Hepatocyte (in vitro differentiated cells): Measurements from ENCODE around the gene STOML2.

Source experiments
- EZH2 ChIP-seq: fragments of 200-600 bp; sonication (generic); IDR thresholded peaks from 2 replicates; pipeline ENCODE4 v1.6.1; 2016; ENCODE audit warnings: antibody characterized with exemption, mild to moderate bottlenecking, borderline replicate concordance
- TF ChIP-seq, protein P1 (sequence below): fragments of 200-600 bp; sonication (generic); IDR thresholded peaks from 2 replicates; pipeline ENCODE4 v1.5.1; 2016; ENCODE audit warnings: antibody characterized with exemption, mild to moderate bottlenecking; ENCODE audit not compliant: poor library complexity

DNA sequence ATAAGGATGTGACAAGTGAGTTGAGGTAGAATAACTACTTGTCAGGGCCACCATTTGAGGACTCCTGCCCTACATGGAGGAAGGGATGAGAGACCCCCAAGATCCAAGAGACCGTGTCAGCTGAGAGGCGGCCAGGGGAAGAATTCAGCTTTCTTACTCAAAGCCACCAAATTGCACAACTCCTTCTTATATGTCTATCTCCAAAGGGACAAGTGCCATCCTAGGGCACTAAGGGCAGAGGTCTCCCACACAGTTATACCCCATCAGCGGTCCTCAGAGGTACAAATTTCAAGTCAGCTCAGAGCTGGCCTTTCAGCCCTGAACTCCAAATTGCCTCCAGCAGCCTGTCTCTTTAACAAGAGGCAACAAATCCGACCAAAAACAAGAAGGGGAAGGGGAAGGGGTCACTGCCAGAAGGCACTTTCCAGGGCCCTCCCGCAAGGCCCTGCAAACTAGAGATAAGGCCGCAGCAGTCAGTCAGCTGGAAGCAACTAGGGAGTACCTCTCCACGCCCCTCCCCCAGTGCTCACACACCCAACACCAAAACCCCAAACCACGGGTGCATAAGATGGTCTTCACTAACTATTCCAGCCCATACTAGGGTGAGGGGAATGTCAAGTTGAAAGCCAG lies 6.1 kb upstream of the STOML2 start:
- no peak for TF ChIP-seq EZH2
- TF ChIP-seq, protein P1, sequence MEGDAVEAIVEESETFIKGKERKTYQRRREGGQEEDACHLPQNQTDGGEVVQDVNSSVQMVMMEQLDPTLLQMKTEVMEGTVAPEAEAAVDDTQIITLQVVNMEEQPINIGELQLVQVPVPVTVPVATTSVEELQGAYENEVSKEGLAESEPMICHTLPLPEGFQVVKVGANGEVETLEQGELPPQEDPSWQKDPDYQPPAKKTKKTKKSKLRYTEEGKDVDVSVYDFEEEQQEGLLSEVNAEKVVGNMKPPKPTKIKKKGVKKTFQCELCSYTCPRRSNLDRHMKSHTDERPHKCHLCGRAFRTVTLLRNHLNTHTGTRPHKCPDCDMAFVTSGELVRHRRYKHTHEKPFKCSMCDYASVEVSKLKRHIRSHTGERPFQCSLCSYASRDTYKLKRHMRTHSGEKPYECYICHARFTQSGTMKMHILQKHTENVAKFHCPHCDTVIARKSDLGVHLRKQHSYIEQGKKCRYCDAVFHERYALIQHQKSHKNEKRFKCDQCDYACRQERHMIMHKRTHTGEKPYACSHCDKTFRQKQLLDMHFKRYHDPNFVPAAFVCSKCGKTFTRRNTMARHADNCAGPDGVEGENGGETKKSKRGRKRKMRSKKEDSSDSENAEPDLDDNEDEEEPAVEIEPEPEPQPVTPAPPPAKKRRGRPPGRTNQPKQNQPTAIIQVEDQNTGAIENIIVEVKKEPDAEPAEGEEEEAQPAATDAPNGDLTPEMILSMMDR, result no peak
